Measurements from ENCODE around the gene SOAT2.
A peak's percentile ranks its signal among the peaks of the same experiment; 100 is the strongest.
"Not testable (repeated sequence)": the region's sequence is repeated elsewhere in the genome, so short reads cannot be mapped to it uniquely, and the experiment has no call there.

SOAT2 gene

GRCh38 chr12:53147653-53148052, 44.4 kb downstream of the SOAT2 start:
- FAIRE-seq: peak; percentile 65

GRCh38 chr12:53151039-53151438, 47.8 kb downstream of the SOAT2 start:
- no peak for FAIRE-seq

GRCh38 chr12:53152390-53152789, 49.1 kb downstream of the SOAT2 start:
- no peak for FAIRE-seq

- no peak for FAIRE-seq
These were observed 56.0 kb downstream of the SOAT2 start for GRCh38 chr12:53159195-53159839.

- no peak for FAIRE-seq
These were observed 56.7 kb downstream of the SOAT2 start for GRCh38 chr12:53160000-53160399.

GRCh38 chr12:53160673-53161072, 57.4 kb downstream of the SOAT2 start:
- no peak for FAIRE-seq

GRCh38 chr12:53161119-53161911, 58.0 kb downstream of the SOAT2 start:
- no peak for FAIRE-seq

GRCh38 chr12:53163008-53163407, 59.7 kb downstream of the SOAT2 start:
- not testable (repeated sequence) for FAIRE-seq

- FAIRE-seq: no peak
These were observed 63.6 kb downstream of the SOAT2 start for GRCh38 chr12:53166837-53167236.

GRCh38 chr12:53169644-53170043, 66.4 kb downstream of the SOAT2 start:
- FAIRE-seq: no peak

GRCh38 chr12:53170215-53170614, 66.9 kb downstream of the SOAT2 start:
- no peak for FAIRE-seq

GRCh38 chr12:53170876-53171724, 67.8 kb downstream of the SOAT2 start:
- no peak for FAIRE-seq

- FAIRE-seq: peak; percentile 51
These were observed 68.5 kb downstream of the SOAT2 start for GRCh38 chr12:53171725-53172329.

GRCh38 chr12:53172352-53172751, 69.1 kb downstream of the SOAT2 start:
- FAIRE-seq: no peak

GRCh38 chr12:53173085-53173715, 69.9 kb downstream of the SOAT2 start:
- FAIRE-seq: no peak
